GM19438 (cell line): ENCODE results near the gene CSDE1.
"Not testable (repeated sequence)": the region's sequence is repeated elsewhere in the genome, so short reads cannot be mapped to it uniquely, and the experiment has no call there.

Source experiments
- ATAC-seq: cut with Tn5 transposase; IDR thresholded peaks from one replicate; pipeline ENCODE4 v1.9.1; 2021; ENCODE audit warnings: low read depth; ENCODE audit not compliant: unreplicated experiment

Gene CSDE1

DNA sequence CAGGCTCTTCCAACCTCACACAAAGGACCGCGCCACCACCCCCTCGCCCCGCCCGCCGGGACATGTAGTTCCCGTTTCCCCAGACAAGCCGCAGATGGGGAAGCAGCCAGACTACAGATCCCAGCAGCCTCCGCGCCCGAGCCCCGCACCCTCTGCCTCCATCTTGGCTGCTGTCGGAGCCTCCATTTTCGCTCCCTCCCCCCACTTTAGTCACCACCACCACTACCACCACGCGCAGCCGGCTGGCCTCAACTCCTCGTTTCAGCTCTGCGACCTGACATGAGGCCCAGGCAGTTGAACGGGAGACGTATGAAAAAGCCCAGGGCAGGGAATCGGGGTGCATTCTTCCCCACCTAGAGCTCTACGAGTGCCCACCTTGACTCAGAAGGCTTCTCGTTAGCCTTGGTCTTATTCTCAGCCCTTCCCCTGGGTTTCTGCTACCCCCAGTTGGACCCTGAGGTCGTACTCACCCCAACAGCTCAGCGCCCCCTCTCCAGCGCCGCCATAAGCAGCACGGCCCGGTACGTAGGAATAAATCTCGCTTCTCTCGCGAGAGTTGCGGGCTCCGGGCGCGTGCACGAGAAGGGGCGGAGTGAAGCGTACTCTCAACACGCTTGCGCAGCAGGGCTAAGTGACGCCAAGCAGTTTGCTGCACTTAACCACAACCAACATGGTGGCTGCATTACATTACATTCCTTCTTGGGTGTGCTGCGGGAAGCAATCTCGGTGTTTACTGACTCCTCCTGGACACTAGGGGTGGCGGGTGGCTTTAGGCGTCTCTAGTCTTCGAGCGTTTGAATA, at the start of gene CSDE1:
Gene CSDE1, minus strand, starts transcription at position 530 of the 801 bp plus-strand sequence. CDS start 18,094 bp downstream, outside the sequence.
- peak; percentile 76 for ATAC-seq

DNA sequence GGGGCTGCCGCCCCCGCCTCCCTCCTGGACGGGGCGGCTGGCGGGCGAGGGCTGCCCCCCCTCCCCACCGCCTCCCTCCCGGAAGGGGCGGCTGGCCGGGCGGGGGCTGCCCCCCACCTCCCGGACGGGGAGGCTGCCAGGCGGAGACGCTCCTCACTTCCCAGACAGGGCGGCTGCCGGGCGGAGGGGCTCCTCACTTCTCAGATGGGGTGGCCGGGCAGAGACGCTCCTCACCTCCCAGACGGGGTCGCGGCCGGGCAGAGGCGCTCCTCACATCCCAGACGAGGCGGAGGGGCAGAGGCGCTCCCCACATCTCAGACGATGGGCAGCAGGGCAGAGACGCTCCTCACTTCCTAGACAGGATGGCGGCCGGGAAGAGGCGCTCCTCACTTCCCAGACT, 46.7 kb upstream of the CSDE1 start:
- ATAC-seq = not testable (repeated sequence)

DNA sequence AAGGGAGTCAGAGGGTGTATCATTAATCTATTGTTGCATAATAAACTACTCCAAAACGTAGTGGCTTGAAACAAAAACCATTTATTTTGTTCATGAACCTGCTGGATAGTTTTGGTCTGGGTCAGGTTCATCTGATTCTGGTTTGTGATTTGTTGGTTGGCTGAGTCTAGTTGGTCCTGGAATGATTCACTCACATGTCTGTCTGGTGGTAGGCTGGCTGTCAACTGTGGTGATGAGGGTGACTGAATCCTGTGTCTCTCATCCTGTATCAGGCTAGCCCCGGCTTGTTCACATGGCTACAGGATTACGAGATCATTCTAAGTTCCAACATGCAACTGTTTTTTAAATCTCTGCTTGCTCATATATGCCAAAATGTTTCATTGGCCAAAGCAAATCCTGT, 45.2 kb upstream of the CSDE1 start:
- ATAC-seq = no peak

DNA sequence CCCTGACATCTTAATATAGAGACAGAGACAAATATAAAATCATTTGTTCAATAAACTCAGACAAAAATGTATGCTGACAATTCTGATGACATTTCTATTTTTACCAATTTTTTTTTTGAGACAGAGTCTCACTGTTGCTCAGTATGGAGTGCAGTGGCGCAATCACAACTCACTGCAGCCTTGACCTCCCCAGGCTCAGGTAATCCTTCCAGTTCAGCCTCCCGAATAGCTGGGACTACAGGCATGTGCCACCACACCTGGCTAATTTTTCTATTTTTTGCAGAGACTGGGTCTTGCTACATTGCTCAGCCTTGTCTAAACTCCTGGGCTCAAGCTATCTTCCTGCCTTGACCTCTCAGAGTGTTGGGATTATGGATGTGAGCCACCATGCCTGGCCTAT, 36.3 kb upstream of the CSDE1 start:
- ATAC-seq = no peak

DNA sequence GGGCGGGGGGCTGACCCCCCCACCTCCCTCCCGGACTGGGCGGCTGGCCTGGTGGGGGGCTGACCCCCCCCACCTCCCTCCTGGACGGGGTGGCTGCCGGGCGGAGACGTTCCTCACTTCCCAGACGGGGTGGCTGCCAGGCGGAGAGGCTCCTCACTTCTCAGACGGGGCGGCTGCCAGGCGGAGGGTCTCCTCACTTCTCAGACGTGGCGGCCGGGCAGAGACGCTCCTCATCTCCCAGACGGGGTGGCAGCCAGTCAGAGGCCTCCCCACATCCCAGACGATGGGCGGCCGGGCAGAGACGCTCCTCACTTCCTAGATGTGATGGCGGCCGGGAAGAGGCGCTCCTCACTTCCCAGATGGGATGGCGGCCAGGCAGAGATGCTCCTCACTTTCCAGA, 32.8 kb upstream of the CSDE1 start:
- not testable (repeated sequence) for ATAC-seq

DNA sequence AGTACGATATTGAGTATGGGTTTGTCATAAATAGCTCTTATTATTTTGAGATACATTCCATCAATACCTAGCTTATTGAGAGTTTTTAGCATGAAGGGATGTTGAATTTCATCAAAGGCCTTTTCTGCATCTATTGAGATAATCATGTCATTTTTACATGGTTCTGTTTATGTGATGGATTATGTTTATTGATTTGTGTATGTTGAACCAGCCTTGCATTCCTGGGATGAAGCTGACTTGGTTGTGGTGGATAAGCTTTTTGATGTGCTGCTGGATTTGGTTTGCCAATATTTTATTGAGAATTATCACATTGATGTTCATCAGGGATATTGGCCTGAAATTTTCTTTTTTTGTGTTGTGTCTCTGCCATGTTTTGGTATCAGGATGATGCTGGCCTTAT, 28.7 kb upstream of the CSDE1 start:
- not testable (repeated sequence) for ATAC-seq

DNA sequence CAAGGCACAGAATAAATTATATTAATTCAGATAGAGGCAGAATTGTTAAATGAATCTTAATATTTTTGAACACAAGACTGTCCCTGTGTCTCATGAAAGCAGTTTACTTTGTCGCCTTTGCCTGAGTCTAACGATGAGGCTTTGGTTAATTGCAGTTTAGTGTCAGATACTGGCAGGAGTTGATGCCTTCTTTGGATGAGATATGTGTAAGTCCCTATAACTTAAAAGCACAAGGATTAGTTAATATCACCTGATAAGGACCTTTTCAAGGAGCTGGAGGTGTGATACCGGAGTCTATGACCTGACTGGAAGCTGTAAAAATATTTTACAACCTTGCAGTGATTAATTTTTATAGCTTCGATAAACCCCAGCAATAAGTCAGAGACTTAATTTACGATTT, 24.7 kb upstream of the CSDE1 start:
- ATAC-seq = no peak

DNA sequence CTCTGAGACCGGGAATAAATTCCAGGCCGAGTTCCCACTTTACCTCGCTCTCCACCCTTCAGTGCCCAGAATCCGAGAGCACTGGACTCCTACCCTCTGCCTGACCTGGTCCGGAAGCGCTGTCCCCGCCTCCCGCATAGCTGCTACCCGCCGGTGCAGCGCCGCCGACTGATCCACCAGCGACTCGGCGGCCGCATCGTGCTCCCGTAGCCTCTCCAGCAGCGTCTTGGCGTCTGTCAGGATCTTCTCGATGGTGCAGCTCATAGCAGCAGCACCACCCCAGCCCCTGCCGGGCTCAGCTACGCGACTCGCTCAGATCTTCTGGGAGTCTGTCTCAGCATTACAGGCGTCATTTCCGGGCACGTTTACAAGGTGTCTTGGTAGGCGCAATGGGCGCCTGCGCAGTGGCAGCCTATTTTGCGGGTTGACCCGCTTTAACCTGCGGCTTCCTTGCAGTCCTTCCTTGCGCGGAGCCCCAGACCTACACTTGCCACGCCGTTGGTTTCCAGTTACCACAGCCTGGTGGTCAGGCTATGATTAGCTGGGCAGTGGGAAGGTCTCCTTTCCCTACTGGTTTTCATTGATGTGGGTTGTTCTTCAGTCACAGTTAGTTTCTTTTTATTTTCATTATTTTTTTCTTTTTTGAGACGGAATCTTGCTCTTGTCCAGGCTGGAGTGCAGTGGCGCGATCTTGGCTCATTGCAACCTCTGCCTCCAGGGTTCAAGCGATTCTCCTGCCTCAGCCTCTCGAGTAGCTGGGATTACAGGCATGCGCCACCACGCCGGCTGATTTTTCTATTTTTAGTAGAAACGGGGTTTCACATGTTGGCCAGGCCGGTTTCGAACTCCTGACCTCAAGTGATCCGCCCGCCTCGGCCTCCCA, 22.8 kb upstream of the CSDE1 start, which contains the start of gene SIKE1:
Gene SIKE1, minus strand, starts transcription at position 342 of the 883 bp plus-strand sequence. Its CDS starts 78 bp downstream, at position 264.
- peak; percentile 97 for ATAC-seq

DNA sequence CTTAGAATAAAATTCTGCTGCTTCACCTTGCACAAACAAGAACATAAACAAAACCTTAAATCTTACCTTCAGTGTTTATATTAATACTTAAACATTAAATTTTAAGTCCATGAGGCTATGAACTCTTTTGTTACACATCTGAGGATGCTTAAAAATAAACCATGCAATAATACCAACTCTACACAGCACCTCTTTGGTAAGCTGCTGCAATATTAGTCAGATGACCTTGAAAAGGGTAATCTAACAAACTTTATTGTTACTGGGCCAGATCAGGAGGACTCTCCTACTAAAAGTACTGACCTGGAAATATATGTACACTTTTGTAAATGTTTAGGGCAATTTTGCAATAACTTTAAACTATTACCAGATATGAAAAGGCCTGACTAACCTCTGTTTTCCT, 21.9 kb upstream of the CSDE1 start:
- no peak for ATAC-seq

DNA sequence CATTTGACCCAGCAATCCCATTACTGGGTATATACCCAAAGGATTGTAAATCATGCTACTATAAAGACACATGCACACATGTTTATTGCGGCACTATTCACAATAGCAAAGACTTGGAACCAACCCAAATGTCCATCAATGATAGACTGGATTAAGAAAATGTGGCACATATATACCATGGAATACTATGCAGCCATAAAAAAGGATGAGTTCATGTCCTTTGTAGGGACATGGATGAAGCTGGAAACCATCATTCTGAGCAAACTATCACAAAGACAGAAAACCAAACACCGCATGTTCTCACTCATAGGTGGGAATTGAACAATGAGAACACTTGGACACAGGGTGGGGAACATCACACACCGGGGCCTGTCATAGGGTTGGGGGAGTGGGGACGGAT, 18.9 kb upstream of the CSDE1 start:
- not testable (repeated sequence) for ATAC-seq

DNA sequence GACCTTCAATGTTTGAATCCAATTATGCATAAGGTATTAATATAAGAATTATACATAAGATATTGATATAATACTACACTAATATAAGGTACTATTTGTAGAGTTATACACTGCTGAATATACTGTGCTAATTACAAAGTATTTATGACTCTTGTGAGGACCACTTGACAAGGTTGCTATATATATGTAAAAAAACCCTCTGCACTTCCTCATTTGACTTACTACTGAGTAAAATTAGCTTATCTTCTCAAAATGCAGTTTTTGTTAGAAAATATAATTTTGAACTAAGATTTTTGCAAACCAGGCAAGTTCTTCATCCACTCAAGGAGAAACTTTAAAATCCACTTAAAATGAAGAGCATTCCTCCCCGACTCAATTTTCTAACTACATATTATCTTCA, 14.2 kb upstream of the CSDE1 start:
- no peak for ATAC-seq

DNA sequence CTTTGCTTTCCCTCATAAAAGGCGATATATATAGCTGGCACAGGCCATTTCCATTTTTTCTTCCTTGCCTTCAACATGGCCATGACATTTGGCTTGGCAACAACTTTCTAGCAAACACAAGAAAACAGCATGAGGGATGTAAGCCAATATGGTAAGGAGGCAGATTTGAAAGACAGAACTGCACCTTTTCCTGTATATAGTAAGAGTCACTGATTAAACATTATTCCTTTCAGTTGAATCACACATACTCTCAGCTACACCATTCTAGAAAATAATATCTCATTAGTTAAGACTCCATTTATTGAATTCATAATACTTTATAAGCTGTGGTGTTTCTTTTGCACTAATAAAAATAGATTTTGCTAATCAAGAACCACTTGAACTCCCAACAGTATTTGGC, 13.2 kb upstream of the CSDE1 start:
- no peak for ATAC-seq

DNA sequence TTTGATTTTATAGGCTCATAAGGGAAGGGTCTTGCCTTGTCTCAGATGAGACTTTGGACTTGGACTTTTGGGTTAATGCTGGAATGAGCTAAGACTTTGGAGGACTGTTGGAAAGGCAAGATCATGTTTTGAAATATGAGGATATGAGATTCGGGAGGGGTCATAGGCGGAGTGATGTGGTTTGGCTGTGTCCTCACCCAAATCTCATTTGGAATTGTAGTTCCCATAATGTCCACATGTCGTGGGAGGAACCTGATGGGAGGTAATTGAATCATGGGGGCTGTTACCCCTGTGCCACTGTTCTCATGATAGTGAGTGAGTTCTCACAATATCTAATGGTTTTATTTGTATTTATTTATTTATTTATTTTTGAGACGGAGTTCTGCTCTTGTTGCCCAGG, 6.9 kb upstream of the CSDE1 start:
- ATAC-seq = no peak

DNA sequence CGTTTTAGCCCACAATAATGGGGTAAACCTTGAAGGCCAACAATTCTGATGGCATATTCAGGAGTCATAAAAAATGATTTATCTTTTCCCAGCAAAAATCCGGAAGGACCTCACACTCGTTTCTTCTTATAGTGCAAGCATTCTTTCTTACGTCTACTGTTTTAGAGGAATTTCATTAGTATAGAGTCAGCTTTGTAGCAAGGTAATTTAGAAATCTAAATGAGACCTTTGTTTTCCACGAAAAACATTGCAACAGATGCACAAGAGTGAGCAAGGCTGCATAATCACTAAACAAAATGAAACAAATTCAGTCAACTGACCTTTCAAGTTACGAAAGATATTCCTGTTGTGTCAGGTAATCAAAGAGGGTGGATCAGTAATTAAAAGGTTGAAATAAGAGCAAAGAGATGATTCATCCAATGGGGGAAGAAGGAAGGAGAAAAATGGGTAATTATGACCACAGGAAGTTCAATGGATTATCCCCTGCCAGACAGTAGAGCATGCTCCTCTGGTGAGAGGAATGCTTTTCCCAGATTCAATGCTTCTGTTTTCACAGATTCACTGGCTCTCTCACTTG, 560 bp upstream of the CSDE1 start:
- no peak for ATAC-seq

DNA sequence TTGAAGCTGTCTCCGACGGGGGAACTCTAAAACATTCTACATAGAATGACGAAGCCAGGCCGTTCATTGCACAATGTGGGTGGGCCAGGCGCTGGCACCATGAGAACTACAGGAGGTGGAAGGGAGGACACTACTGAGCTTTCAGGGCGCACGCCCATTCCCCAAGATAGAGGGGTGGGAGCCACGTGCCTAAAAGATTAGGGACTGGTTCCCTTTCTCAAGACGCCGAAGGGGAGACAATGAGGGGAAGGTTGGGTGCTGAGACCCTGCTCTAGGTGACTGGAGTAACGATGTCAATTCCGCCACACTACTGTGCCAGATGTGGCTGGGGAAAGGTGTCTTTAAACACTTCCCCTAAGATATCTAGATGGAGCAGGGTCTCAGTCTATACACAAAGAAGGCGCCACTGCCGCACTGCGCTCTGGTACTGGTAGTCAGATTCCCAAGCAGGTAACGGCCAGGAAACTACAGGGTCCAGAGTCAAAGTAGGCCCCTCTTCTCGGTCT, 782 bp downstream of the CSDE1 start:
- ATAC-seq = no peak

DNA sequence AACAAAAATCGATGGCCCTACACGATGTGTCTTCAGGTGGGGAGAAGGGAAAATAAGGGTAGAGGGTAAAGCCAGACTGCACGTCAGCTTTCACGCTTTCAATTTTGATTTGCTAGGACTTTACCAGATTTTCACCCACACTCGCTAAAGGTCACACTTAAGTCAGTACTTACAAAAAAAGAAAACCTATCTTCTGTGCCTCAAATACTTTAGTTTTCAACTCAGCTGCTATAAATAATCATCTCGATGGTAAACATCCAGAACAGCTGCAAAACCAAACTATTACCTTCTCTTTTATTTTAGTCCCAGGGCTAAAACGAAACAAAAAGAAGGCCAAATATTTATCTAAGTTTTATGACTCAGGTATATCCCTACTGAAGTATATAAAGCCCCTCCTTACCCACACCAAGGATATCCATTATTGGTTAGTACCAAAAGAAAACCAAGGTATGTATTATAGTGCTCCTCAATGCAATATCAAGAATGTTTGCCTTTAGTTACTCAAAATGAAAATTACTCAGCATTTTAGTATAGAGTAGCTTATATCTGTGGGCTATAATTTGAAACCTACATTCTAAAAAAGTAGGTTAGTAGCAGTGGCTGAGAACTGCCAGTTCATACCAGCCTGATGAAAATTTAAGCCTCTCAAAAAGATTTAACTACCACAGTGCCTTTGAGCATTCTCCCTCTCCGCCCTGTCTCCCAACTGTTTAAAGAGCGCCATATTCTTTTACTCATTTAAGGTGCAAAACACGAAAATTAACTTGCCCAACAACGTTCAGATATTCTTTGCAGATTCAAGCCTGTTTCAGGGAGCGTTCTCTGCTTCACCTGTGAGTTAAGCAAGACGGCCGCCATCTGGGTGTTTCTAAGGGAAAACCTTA, 1.5 kb downstream of the CSDE1 start:
- ATAC-seq = peak; percentile 29

DNA sequence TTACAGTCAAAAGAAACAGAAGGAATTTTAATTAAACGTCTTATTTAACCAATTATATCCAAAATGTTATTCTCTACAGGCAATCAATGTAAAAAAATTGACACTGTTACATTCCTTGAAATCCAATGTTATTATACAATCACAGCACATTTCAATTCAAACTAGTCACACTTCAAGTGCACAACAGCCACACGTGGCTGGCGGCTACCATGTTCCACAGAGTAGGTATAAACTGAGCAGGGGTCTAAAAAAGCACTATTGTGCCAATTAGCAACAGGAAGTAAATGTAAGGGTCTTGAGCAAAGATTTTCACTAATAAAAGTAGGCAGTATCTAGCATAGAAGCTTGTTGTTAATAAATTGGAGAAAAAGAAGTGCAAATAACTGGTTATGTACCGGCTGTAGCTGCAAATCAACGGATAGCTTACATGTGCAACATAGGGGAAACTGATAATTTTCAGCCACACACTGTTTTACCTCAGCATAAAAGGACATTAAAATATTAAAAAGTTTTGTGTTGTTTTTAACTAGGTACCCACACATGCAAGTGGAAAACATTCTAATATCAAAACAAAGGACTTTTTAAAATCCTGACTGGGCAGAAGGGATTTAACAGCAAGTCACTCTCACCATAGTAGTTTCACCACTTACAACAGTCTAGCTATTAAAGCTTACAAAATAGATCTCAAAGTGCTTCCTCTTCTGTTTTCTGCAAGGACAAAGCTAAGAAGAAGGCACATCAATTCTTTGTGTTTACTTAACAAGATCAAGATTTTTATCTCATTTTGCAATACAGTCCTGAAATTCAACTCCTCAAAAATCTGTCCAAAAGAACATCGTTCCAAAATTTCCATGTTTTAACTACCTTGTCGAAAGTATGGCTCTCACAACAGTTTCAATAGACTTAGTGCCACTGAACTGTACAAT, 2.5 kb downstream of the CSDE1 start:
- no peak for ATAC-seq

DNA sequence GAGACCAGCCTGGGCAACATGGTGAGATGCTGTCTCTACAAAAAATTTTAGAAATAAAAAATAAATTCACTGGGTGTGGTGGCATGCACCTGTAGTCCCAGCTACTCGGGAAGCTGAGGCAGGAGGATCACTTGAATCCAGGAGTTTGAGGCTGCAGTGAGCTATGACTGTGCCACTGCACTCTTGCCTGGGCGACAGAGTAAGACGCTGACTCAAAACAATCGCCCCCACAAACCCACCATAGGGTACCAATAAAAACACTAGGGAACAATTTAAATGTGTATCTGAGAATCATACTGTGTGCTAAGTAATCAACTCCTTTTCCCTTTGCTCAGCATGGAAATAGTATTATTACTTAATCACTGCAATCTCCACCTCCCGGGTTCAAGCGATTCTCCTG, 4.1 kb downstream of the CSDE1 start:
- ATAC-seq = not testable (repeated sequence)

DNA sequence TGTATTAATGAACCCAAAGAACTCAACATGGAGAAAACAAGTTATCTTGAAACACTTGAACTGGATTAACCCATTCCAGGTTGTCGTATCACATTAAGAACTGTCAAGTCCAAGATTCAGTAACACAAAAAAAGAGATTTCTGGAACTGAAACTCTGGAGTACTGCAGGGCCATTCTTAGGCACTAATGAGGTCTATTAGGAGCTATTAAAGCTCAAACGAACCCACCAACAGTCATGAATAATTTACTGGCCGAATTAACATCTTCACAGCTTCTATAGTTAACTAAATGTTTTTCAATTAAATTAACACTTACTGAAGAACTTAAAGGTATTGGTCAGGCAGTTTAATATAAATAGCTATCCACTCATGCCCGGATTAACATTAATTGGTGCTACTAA, 4.6 kb downstream of the CSDE1 start:
- ATAC-seq = no peak
